Stimulated activated memory B cell treated with anti-CD40 and anti-IgM and Interleukin-4, amounts not matched to agents 10 μg/mL and 1 μg/mL and 100 μg/mL, for 72 hours (primary cell): Measurements from ENCODE around the gene EPHA3.
"Not testable (repeated sequence)": the region's sequence is repeated elsewhere in the genome, so short reads cannot be mapped to it uniquely, and the experiment has no call there.

ENCODE experiments used
- ATAC-seq: fragments of 150-1000 bp; cut with Tn5 transposase; 2 replicates; pipeline ENCODE4 v1.10.0; 2021
- H3K27ac Mint-ChIP-seq: one replicate; pipeline ENCODE4 v1.8.0; 2022; ENCODE audit warnings: mild to moderate bottlenecking, mixed read lengths
- H3K27me3 Mint-ChIP-seq: one replicate; pipeline ENCODE4 v1.8.0; 2022; ENCODE audit warnings: mixed read lengths
- H3K36me3 Mint-ChIP-seq: one replicate; pipeline ENCODE4 v1.8.0; 2022; ENCODE audit warnings: mixed read lengths
- H3K4me1 Mint-ChIP-seq: one replicate; pipeline ENCODE4 v1.8.0; 2022; ENCODE audit warnings: mixed read lengths
- H3K4me3 Mint-ChIP-seq: one replicate; pipeline ENCODE4 v1.8.0; 2022; ENCODE audit warnings: mild to moderate bottlenecking, moderate library complexity, mixed read lengths
- H3K9me3 Mint-ChIP-seq: one replicate; pipeline ENCODE4 v1.8.0; 2022; ENCODE audit warnings: mixed read lengths

Gene EPHA3

GRCh38 chr3:89320186-89320585 lies 212.8 kb downstream of the EPHA3 start:
- Mint-ChIP-seq H3K27me3 (no peaks in the 10 kb centered on the region), H3K9me3 (peaks cover 2% of the 10 kb centered on the region), H3K4me1 (no peaks in the 10 kb centered on the region), H3K36me3 (no peaks in the 10 kb centered on the region), H3K27ac (no peak overlapping the region), H3K4me3 (no peak overlapping the region)
- no peak for ATAC-seq

GRCh38 chr3:89326997-89327396 lies 219.6 kb downstream of the EPHA3 start:
- H3K4me1 Mint-ChIP-seq, result no peaks in the 10 kb centered on the region
- ATAC-seq, result no peak
- H3K27me3 Mint-ChIP-seq, result no peaks in the 10 kb centered on the region
- no peak overlapping the region for H3K4me3 Mint-ChIP-seq
- H3K27ac Mint-ChIP-seq, result no peak overlapping the region
- no peaks in the 10 kb centered on the region for H3K36me3 Mint-ChIP-seq
- H3K9me3 Mint-ChIP-seq, result no peaks in the 10 kb centered on the region

GRCh38 chr3:89332386-89332785 lies 225.0 kb downstream of the EPHA3 start:
- Mint-ChIP-seq H3K36me3 (no peaks in the 10 kb centered on the region), H3K27me3 (no peaks in the 10 kb centered on the region), H3K4me3 (no peak overlapping the region), H3K9me3 (no peaks in the 10 kb centered on the region), H3K27ac (no peak overlapping the region), H3K4me1 (no peaks in the 10 kb centered on the region)
- ATAC-seq, result no peak

- Mint-ChIP-seq H3K9me3 (no peaks in the 10 kb centered on the region), H3K4me1 (no peaks in the 10 kb centered on the region), H3K27me3 (no peaks in the 10 kb centered on the region), H3K4me3 (no peak overlapping the region), H3K36me3 (no peaks in the 10 kb centered on the region), H3K27ac (no peak overlapping the region)
- no peak for ATAC-seq
These were observed 225.4 kb downstream of the EPHA3 start for GRCh38 chr3:89332793-89333192.

GRCh38 chr3:89335693-89336092 lies 228.3 kb downstream of the EPHA3 start:
- Mint-ChIP-seq H3K9me3 (no peaks in the 10 kb centered on the region), H3K4me3 (no peak overlapping the region), H3K36me3 (no peaks in the 10 kb centered on the region), H3K27me3 (no peaks in the 10 kb centered on the region), H3K4me1 (no peaks in the 10 kb centered on the region), H3K27ac (no peak overlapping the region)
- no peak for ATAC-seq

- Mint-ChIP-seq H3K4me3 (no peak overlapping the region), H3K36me3 (no peaks in the 10 kb centered on the region), H3K27me3 (no peaks in the 10 kb centered on the region), H3K9me3 (peaks cover 2% of the 10 kb centered on the region), H3K4me1 (no peaks in the 10 kb centered on the region), H3K27ac (no peak overlapping the region)
- ATAC-seq, result no peak
These were observed 233.0 kb downstream of the EPHA3 start for GRCh38 chr3:89340408-89340807.

- no peaks in the 10 kb centered on the region for H3K36me3 Mint-ChIP-seq
- H3K4me3 Mint-ChIP-seq, result no peak overlapping the region
- no peaks in the 10 kb centered on the region for H3K27me3 Mint-ChIP-seq
- H3K27ac Mint-ChIP-seq, result no peak overlapping the region
- ATAC-seq, result no peak
- no peaks in the 10 kb centered on the region for H3K4me1 Mint-ChIP-seq
- peaks cover 2% of the 10 kb centered on the region for H3K9me3 Mint-ChIP-seq
These were observed 236.7 kb downstream of the EPHA3 start for GRCh38 chr3:89344076-89344475.

- H3K4me3 Mint-ChIP-seq, H3K9me3 Mint-ChIP-seq, H3K27me3 Mint-ChIP-seq, H3K36me3 Mint-ChIP-seq, H3K27ac Mint-ChIP-seq, H3K4me1 Mint-ChIP-seq, ATAC-seq: not testable (repeated sequence)
These were observed 243.5 kb downstream of the EPHA3 start for GRCh38 chr3:89350935-89351334.

- H3K4me3 Mint-ChIP-seq, result no peak overlapping the region
- peaks cover 2% of the 10 kb centered on the region for H3K9me3 Mint-ChIP-seq
- no peak overlapping the region for H3K27ac Mint-ChIP-seq
- ATAC-seq, result no peak
- no peaks in the 10 kb centered on the region for H3K36me3 Mint-ChIP-seq
- no peaks in the 10 kb centered on the region for H3K27me3 Mint-ChIP-seq
- no peaks in the 10 kb centered on the region for H3K4me1 Mint-ChIP-seq
These were observed 246.0 kb downstream of the EPHA3 start for GRCh38 chr3:89353465-89353864.

GRCh38 chr3:89358281-89358680 lies 250.9 kb downstream of the EPHA3 start:
- Mint-ChIP-seq H3K27ac (no peak overlapping the region), H3K4me1 (no peaks in the 10 kb centered on the region), H3K27me3 (no peaks in the 10 kb centered on the region), H3K36me3 (no peaks in the 10 kb centered on the region), H3K4me3 (no peak overlapping the region), H3K9me3 (no peaks in the 10 kb centered on the region)
- no peak for ATAC-seq

GRCh38 chr3:89360156-89360555 lies 252.7 kb downstream of the EPHA3 start:
- H3K4me1 Mint-ChIP-seq, result no peaks in the 10 kb centered on the region
- H3K27me3 Mint-ChIP-seq, result no peaks in the 10 kb centered on the region
- H3K36me3 Mint-ChIP-seq, result no peaks in the 10 kb centered on the region
- no peak overlapping the region for H3K27ac Mint-ChIP-seq
- H3K4me3 Mint-ChIP-seq, result no peak overlapping the region
- H3K9me3 Mint-ChIP-seq, result peaks cover 3% of the 10 kb centered on the region
- no peak for ATAC-seq

GRCh38 chr3:89362496-89362895 lies 255.1 kb downstream of the EPHA3 start:
- H3K36me3 Mint-ChIP-seq, result no peaks in the 10 kb centered on the region
- H3K4me1 Mint-ChIP-seq, result no peaks in the 10 kb centered on the region
- no peak overlapping the region for H3K27ac Mint-ChIP-seq
- H3K4me3 Mint-ChIP-seq, result no peak overlapping the region
- no peaks in the 10 kb centered on the region for H3K27me3 Mint-ChIP-seq
- no peak for ATAC-seq
- peaks cover 3% of the 10 kb centered on the region for H3K9me3 Mint-ChIP-seq

GRCh38 chr3:89363171-89363570 lies 255.8 kb downstream of the EPHA3 start:
- H3K27ac Mint-ChIP-seq, result no peak overlapping the region
- H3K9me3 Mint-ChIP-seq, result peaks cover 3% of the 10 kb centered on the region
- no peak for ATAC-seq
- no peaks in the 10 kb centered on the region for H3K36me3 Mint-ChIP-seq
- H3K27me3 Mint-ChIP-seq, result no peaks in the 10 kb centered on the region
- no peak overlapping the region for H3K4me3 Mint-ChIP-seq
- H3K4me1 Mint-ChIP-seq, result no peaks in the 10 kb centered on the region

GRCh38 chr3:89364314-89364713 lies 256.9 kb downstream of the EPHA3 start:
- Mint-ChIP-seq H3K9me3 (peaks cover 6% of the 10 kb centered on the region), H3K4me3 (no peak overlapping the region)
- no peak for ATAC-seq

GRCh38 chr3:89367166-89367565 lies 259.7 kb downstream of the EPHA3 start:
- Mint-ChIP-seq H3K9me3 (peaks cover 6% of the 10 kb centered on the region), H3K4me1 (no peaks in the 10 kb centered on the region), H3K36me3 (no peaks in the 10 kb centered on the region), H3K27me3 (no peaks in the 10 kb centered on the region), H3K27ac (no peak overlapping the region), H3K4me3 (no peak overlapping the region)
- no peak for ATAC-seq

More at GRCh38 chr3:89364314-89364713, 256.9 kb downstream of the EPHA3 start:
- no peaks in the 10 kb centered on the region for H3K4me1 Mint-ChIP-seq
- H3K27me3 Mint-ChIP-seq, result no peaks in the 10 kb centered on the region
- H3K27ac Mint-ChIP-seq, result no peak overlapping the region
- no peaks in the 10 kb centered on the region for H3K36me3 Mint-ChIP-seq

GRCh38 chr3:89368846-89369245 lies 261.4 kb downstream of the EPHA3 start:
- H3K27me3 Mint-ChIP-seq, result no peaks in the 10 kb centered on the region
- no peak for ATAC-seq
- H3K27ac Mint-ChIP-seq, result no peak overlapping the region
- H3K4me3 Mint-ChIP-seq, result no peak overlapping the region
- H3K9me3 Mint-ChIP-seq, result peaks cover 6% of the 10 kb centered on the region
- no peaks in the 10 kb centered on the region for H3K4me1 Mint-ChIP-seq
- H3K36me3 Mint-ChIP-seq, result no peaks in the 10 kb centered on the region

GRCh38 chr3:89372456-89372855 lies 265.0 kb downstream of the EPHA3 start:
- no peak for ATAC-seq
- peaks cover 3% of the 10 kb centered on the region for H3K9me3 Mint-ChIP-seq
- H3K27ac Mint-ChIP-seq, result no peak overlapping the region
- H3K4me1 Mint-ChIP-seq, result no peaks in the 10 kb centered on the region
- H3K36me3 Mint-ChIP-seq, result no peaks in the 10 kb centered on the region
- no peaks in the 10 kb centered on the region for H3K27me3 Mint-ChIP-seq
- H3K4me3 Mint-ChIP-seq, result no peak overlapping the region
